Neural crest cell (in vitro differentiated cells): ENCODE measurements around the gene AAR2. TPM values are rescaled to one million over a fixed set of nuclear protein-coding genes. Genes with fewer than 3 reads are reported as not detected.

Experiments used
- DNase-seq: peaks from one replicate; pipeline ENCODE4 v3.0.0; 2021; ENCODE audit warnings: low read depth, mixed read lengths, low spot score
- H3K27ac Mint-ChIP-seq: one replicate; pipeline ENCODE4 v1.8.0; 2021; ENCODE audit warnings: mild to moderate bottlenecking, mixed read lengths; ENCODE audit not compliant: unreplicated experiment
- H3K27me3 Mint-ChIP-seq: 2 replicates; pipeline ENCODE4 v1.8.0; 2021; ENCODE audit warnings: low read depth, mild to moderate bottlenecking, mixed read lengths
- H3K36me3 Mint-ChIP-seq: 2 replicates; pipeline ENCODE4 v1.8.0; 2021; ENCODE audit warnings: low read depth, mild to moderate bottlenecking, mixed read lengths
- H3K4me1 Mint-ChIP-seq: 2 replicates; pipeline ENCODE4 v1.8.0; 2021; ENCODE audit warnings: mixed read lengths
- H3K4me3 Mint-ChIP-seq: one replicate; pipeline ENCODE4 v1.8.0; 2021; ENCODE audit warnings: mild to moderate bottlenecking, mixed read lengths
- H3K9me3 Mint-ChIP-seq: 2 replicates; pipeline ENCODE4 v1.8.0; 2021; ENCODE audit warnings: mixed read lengths
- CTCF ChIP-seq: fragments of 200-600 bp; sonication (generic); conservative IDR thresholded peaks from 2 replicates; pipeline ENCODE4 v1.5.0; 2021; ENCODE audit warnings: antibody characterized with exemption, mild to moderate bottlenecking
- total RNA-seq: library from RNA; stranded (reverse); gene quantifications from 2 replicates; pipeline ENCODE4 v1.2.1, GENCODE V29; 2021

The AAR2 gene
- total RNA-seq, 1 donor from 2014 or later: 33.0 TPM

- H3K4me1 Mint-ChIP-seq: peaks cover 16% of the 10 kb centered on the region
- H3K36me3 Mint-ChIP-seq: no peaks in the 10 kb centered on the region
- H3K9me3 Mint-ChIP-seq: no peaks in the 10 kb centered on the region
- no peak overlapping the region for H3K27ac Mint-ChIP-seq
- peaks cover 4% of the 10 kb centered on the region for H3K27me3 Mint-ChIP-seq
- no peak overlapping the region for H3K4me3 Mint-ChIP-seq
- DNase-seq: no peak
- TF ChIP-seq CTCF: no peak
Observed at GRCh38 chr20:36271639-36272546, 35.6 kb downstream of the AAR2 start.

DNA sequence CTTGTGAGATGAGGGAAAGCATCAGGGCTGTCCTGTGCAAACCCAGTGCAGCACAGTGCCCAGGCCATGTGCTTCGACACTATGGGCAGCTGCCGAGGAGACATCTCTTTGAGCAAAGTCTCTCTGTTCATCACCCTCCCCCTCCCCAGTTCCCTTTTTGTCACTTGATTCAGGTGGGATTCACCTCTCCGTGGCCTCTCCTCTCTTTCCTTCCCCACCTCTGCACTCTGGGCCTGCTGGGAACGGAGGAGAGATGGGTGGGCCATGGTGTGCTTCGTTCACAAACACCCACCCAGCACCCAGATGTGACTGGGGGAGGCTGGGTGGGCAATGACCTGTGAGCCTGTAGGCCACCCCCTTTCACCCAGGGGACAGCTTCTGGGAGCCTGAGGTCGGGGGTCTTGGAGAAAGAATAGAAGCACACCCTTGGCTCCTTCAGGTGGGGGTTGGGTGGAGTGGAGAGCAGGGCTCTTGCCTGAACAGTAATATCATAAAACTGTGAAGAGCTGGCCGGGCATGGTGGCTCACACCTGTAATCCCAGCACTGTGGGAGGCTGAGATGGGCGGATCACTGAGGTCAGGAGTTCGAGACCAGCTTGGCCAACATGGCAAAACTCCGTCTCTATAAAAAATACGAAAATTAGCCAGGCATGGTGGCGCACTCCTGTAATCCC, 36.4 kb downstream of the AAR2 start:
- DNase-seq: no peak
- Mint-ChIP-seq H3K4me1 (peaks cover 16% of the 10 kb centered on the region), H3K9me3 (no peaks in the 10 kb centered on the region), H3K36me3 (no peaks in the 10 kb centered on the region), H3K4me3 (no peak overlapping the region), H3K27me3 (peaks cover 7% of the 10 kb centered on the region), H3K27ac (no peak overlapping the region)
- no peak for TF ChIP-seq CTCF

- DNase-seq: no peak
- Mint-ChIP-seq H3K4me3 (no peak overlapping the region), H3K27me3 (peaks cover 13% of the 10 kb centered on the region), H3K36me3 (no peaks in the 10 kb centered on the region), H3K4me1 (peaks cover 14% of the 10 kb centered on the region), H3K27ac (peak overlapping the region; percentile 87), H3K9me3 (no peaks in the 10 kb centered on the region)
- TF ChIP-seq CTCF: peak; percentile 46
Observed at GRCh38 chr20:36273414-36274180, 37.3 kb downstream of the AAR2 start.

DNA sequence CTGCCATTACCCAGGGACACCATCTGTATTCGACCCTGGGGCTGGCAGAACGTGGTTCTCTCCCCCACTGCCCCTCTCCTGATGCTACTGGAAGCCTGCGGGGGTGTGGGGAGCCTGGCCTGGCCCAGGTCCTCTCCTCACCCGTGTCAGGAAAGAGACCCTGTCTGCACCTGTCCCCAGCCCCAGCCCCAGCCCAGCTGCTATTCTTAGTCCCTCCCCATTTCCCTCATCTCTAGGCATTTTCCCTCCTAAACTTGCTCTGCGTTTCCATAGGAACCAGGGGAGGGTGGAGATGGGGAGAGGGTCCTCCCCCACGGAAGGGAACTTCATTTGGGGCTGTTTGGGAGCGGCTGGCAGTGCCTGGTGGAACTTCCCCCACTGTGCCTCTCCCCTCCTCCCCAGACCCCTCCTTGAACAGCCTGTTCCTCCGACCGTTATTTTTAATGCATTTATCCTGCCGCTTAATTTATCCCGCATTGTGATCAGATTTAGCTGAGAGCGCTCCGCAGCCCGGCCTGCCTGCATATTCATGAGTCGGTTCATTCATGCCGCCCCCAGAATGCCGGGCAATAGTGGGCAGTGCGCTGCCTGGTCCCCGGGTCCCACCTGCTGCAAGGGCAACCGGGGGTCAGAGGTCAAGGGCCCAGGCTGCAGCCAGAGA, 38.0 kb downstream of the AAR2 start:
- Mint-ChIP-seq H3K9me3 (no peaks in the 10 kb centered on the region), H3K27me3 (peaks cover 13% of the 10 kb centered on the region), H3K36me3 (no peaks in the 10 kb centered on the region), H3K4me1 (peaks cover 13% of the 10 kb centered on the region), H3K27ac (peak overlapping the region; percentile 87), H3K4me3 (peak overlapping the region; percentile 56)
- no peak for TF ChIP-seq CTCF
- peak; percentile 10 for DNase-seq

DNA sequence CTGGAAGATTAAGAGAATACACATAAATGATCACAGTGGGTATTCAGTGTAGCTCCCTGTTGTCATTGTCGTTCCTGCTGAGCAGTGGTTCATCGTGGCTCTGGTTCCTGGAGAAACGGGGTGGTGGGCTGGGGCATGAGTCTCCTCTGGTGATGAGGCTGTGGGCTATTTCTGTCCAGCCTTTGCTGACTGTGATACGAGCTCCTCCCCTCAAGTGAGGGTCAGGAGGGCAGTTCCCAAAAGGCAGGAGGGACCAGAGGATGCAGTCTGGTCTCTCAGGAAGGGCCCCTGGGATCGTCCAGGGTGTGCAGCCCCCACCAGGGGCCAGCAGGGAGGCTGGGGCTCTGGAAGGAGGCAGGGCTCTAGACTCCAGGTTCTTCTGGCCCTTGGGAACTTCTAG, 38.7 kb downstream of the AAR2 start:
- H3K36me3 Mint-ChIP-seq: no peaks in the 10 kb centered on the region
- H3K4me1 Mint-ChIP-seq: peaks cover 13% of the 10 kb centered on the region
- no peak overlapping the region for H3K27ac Mint-ChIP-seq
- no peaks in the 10 kb centered on the region for H3K9me3 Mint-ChIP-seq
- TF ChIP-seq CTCF: no peak
- no peak for DNase-seq
- peaks cover 13% of the 10 kb centered on the region for H3K27me3 Mint-ChIP-seq
- no peak overlapping the region for H3K4me3 Mint-ChIP-seq
